ENCODE data around the gene C22orf39.

Gene C22orf39, protein sequence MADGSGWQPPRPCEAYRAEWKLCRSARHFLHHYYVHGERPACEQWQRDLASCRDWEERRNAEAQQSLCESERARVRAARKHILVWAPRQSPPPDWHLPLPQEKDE

DNA sequence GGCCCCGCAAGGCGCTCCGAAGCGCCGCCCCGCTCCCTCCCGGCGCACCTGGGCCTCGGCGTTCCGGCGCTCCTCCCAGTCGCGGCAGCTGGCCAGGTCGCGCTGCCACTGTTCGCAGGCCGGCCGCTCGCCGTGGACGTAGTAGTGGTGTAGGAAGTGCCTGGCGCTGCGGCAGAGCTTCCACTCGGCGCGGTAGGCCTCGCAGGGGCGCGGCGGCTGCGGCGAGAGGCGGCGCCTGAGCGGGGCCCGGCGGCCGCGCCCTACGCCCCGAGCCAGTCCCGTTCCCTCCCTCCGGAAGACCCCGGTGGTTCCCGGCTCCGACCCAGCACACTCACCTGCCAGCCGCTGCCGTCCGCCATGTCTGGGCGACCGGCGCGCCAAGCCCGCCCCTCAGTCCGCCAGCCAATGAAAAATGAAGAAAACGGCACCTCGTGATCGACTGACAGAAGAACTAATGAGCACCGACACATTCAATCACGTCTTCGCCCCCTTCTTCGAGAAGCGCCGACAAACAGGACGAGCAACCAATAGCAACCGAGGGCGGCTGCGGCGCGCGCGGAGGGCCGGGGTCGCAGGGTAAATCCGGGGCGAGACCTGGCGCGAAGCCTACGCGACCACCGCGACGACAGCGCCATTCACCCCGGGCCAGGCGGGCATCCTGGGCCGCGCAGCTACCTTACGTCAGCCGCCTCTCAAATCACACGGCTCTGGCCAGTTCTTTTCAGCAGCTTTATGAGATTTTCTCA, at the start of gene C22orf39:
TSS of gene C22orf39 (minus strand) at position 382 of the 746 bp plus-strand sequence. CDS start at position 359, 23 bp downstream.
- DNase-seq (ENCODE audit: insufficient read length, low spot score) (peak; percentile 96), FAIRE-seq (peak; percentile 31)

DNA sequence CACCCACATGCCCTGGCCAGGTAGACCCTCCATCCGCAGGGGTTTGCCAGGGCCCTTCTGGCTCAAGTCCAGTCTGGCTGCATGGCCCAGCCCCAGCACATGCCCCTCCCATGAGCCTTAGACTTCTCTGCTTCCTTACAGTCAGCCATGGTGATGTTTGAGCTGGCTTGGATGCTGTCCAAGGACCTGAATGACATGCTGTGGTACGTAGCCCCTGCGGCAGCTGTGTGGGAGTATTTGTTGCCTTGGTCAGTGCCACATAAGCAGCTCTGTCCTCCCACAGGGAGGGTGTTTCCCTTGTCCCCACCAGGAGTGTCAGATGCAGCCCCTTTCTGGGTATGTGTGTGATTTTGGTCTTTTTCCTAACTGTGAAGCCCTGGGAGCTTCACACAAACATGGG, 49.7 kb upstream of the C22orf39 start:
- FAIRE-seq (no peak), DNase-seq (ENCODE audit: insufficient read length, low spot score) (peak; percentile 27)

DNA sequence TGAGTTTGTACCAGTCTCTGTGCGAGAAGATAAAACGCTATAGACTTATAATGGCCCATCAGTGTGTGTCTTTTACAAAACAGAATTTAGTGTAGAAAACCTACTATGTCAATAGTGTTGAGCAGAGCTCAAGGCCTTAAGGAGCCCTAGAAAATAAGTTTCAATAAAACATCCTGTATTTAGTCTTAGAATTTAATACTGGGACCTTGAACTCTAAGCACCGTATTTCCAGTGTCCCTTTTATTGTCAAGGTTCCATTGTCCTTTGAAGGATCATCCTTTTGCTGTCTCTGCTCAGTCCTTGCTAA, 48.8 kb upstream of the C22orf39 start:
- no peak for DNase-seq (ENCODE audit: insufficient read length, low spot score)
- FAIRE-seq: no peak

DNA sequence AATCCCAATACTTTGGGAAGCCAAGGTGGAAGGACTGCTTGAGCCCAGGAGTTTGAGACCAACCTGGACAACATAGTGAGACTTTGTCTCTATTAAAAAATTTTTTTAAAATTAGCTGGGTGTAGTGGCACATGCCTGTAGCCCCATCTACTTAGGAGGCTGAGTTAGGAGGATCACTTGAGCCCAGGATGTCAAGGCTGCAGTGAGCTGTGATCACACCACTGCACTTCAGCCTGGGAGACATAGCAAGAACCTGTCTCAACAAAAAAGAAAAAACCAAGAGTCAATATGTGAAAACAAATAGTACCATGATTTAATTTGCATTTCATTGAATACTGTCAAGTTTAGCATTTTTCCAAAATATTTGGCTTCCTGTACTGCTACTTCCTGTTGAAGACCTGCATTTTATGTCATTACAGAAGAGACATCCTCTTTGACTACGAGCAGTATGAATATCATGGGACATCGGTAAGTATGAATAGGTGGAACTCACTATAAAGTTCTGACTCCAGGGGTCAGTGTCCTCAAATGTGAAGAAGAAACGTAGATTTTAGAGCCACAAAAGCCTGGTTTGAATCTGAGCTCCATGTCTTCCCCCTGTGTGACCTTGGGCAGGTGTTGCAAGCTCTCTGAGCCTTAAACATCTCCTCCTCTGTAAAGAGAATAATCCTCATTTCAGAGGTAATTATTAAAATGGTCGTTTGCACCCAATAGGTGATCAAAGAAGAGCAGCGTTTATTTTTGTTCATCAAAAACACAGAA, 48.2 kb upstream of the C22orf39 start:
- FAIRE-seq: no peak
- DNase-seq (ENCODE audit: insufficient read length, low spot score): no peak

DNA sequence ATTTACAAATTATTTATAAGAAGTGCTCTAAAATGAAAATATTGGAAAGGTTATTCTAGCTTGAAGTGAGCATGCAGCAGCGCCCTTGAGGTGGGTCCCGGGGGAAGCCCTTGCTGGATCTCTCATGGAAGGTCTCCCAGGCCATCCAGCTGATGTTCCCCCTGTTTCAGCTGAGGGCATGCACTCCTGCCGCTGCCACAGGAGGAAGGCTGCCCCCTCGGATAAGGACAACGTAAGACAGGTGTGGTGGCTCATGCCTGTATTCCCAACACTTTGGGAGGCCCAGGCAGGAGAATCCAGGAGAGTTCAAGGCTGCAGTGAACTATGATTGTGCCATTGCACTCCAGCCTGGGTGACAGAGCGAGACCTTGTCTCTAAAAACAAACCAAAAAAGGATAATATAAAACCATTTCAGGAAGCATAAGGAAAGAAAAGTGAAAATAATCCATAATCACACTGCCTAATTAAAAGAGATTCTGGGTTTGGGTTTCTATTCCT, 47.2 kb upstream of the C22orf39 start:
- no peak for FAIRE-seq
- no peak for DNase-seq (ENCODE audit: insufficient read length, low spot score)

DNA sequence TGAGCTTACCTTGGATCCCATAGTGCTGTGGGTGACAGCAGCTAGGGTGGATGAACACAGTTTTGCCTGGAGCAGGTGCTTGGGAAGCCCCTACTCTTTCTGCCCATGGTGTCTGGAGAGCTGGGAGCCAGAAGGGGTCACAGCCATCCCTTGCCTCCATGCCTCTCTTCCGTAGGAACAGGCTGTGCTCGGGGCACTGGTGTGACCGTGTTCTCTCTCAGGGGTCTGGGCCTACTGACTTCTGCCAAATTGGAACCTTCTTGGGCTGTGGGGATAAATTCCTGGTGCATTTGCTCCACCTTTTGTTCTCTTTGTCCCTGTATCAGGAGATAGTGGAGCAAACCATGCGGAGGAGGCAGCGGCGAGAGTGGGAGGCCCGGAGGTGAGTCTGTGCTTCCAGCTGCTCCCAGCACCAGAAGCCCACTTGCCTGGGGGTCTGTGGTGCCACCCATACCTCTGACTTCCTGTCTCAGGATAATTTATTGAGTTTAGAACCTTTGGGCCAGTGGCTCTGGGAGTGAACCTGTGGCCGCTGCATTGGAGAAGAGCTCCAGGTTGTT, 46.6 kb upstream of the C22orf39 start:
- no peak for FAIRE-seq
- DNase-seq (ENCODE audit: insufficient read length, low spot score): no peak

DNA sequence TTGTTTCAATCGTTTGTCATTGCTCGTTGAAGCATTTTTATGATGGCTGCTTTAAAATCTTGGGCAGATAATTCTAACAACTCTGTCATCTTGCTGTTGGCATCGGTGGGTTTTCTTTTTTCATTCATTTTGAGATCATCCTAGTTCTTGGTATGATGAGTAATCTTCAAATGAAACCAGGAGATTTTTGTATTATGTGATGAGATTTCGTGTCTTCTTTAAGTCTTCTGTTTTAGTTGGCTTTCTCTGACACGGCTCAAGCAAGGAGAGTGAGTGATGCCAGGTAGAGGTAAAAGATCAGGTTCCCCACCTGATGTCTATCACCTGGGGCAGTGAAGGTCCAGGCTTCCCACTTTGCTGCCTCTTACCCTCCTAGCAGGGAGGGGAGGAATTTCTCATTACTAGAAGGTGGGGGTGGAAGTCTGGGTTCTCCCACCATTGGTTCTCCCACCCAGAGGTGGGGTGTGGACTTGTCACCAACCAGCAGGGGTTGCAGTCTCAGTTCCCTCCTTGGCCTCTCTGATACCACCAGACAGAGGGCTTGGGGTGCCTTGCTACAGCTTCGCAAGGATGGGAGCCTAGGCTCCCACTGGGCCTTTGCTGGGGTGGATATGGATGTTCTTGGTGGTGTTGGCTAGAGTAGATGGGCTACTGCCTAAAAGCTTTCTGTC, 45.1 kb upstream of the C22orf39 start:
- FAIRE-seq: no peak
- no peak for DNase-seq (ENCODE audit: insufficient read length, low spot score)

DNA sequence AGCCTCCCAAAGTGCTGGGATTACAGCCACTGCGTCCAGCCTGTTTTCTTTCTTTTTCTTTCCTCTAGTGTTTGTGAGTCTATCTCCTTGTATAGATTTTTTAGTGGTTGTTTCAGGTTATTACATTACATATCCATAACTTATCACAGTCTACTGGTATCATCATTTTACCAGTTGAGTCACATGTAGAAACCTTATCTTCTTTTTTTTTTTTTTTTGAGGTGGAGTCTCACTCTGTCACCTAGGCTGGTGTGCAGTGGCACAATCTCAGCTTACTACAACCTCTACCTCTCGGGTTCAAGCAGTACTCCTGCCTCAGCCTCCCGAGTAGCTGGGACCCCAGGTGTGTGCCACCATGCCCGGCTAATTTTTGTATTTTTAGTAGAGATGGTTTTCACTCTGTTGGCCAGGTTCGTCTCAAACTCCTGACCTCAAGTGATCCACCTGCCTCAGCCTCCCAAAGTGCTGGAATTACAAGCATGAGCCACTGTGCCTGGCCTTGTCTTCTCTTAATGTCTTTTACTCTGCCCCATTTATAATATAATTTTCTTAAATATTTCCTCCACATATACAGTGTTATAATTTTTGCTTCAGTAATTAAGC, 43.2 kb upstream of the C22orf39 start:
- no peak for DNase-seq (ENCODE audit: insufficient read length, low spot score)
- no peak for FAIRE-seq

DNA sequence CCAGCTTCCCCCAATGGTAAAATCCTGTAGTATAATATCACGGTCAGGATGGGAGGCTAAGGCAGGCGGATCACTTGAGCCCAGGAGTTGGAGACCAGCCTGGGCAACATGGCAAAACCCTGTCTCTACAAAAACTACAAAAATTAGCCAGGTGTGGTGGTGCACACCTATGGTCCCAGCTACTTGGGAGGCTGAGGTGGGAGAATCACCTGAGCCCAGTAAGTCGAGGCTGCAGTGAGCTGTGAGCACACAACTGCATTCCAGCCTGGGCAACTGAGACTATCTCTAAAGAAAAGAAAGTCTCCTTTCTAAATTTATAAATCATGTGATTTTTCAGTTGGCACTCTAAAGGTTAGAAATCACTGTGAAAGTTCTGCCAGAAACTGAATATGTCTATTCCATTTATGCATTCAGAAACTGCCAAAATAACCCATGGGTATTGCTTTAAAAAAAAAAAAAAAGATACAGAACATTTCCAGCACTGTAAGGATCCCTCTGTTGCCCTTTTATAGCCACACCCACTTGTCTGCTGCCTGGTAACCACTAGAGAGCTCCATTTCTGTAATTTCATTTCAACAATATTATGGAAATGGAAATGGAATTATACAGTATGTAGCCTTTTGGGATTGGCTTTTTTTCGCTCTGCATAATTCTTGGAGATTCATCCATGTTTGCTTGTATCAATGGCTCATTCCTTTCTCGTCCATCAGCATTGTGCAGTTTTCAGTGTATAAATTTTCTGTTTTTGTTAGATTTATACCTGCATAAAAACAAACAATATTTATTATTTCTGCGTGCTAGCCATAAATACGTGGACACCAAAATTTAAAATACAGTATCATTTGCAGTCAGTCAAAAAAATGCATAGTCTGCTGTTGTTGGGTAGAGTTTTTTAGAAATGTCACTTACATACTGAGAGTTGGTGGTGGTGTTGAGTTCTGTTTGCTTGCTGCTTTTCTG, 41.7 kb upstream of the C22orf39 start:
- DNase-seq (ENCODE audit: insufficient read length, low spot score) (no peak), FAIRE-seq (no peak)

DNA sequence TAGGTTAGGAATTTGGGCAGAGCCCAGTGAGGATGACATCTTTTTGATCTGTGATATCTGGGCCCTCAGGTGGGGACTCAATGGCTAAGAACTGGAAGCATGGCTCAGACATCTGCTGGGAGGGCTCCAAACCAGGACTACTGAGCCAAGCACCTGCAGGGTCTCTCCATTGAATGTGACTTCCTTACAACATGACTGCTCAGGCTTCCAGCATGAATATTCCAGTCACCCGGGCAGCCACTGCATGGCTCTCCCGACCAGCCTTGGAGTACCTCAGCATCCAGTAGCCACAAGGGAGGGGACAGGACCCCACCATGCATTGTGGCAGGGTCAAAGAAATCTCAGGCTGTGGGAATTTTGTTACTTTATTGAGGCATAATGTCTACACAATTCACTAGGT, 40.8 kb upstream of the C22orf39 start:
- DNase-seq (ENCODE audit: insufficient read length, low spot score): no peak
- FAIRE-seq: no peak

DNA sequence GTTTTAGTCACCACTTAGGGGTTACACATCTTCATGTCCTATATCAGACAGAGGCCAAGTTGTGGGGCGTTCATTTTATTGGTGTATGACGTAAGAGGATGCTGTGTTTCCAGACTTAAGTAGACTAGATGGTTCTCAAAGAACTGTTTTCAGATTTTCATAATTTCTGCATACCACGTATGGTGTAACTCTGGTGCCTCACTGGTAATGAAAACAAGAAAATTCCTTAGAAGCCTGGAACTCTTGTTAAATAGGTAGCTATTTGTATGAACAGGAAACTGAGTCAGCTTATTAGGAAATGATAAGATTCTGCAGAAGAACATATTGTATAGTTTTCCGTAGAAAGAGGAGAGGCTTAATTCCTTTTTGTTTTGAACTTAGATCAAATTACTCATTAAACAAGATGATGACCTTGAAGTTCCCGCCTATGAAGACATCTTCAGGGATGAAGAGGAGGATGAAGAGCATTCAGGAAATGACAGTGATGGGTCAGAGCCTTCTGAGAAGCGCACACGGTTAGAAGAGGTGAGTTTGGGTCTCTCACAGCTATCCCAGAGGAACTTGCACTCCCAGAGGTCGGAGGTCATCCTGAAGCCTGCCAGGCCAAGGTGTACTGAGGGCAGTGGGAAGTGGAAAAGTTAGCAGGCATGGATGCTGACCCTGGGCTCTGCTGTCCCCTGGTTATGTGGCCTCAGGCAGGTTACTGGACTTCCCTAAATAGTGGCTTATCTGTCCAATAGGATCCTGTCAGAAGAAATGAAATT, 36.2 kb upstream of the C22orf39 start:
- no peak for DNase-seq (ENCODE audit: insufficient read length, low spot score)

DNA sequence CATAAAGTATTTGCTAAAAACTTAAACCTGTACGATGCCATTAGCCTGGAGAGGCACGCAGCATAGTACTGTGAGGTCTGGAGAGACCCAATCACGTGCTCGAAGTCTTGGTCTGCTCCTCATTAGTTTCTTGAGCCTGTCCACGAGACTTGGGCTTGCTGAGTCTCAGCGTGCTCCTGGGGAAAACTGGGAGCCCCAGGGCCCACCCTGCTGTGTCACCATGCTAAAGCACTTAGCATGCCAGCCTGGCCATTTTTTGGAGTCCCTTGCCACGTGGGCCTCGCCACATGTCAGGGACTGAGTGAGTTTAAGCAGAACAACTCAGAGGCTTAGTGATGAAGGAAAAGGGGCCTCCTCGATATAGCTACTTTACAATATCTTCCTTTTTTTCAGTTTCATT, 34.8 kb upstream of the C22orf39 start:
- FAIRE-seq: no peak
- DNase-seq (ENCODE audit: insufficient read length, low spot score): no peak

More for the DNA sequence above, 36.2 kb upstream of the C22orf39 start:
- no peak for FAIRE-seq

DNA sequence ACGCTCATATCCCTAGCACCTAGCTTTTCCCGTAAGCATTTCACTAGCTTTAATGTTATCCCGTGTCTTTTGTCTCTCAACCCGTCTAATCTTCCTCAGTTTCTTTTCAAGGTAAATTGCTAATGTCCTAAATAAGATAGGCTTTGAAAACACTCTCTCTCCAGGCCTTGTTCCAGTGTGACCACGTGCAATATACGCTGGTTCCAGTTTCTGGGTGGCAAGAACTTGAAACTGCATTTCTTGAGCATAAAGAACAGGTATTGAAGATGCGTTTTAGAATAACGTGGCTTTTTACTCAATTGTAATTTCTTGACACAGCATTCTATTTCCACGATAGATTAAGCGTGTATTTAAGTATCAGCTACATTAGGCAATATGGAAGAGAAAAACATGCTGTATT, 33.3 kb upstream of the C22orf39 start:
- FAIRE-seq (no peak), DNase-seq (ENCODE audit: insufficient read length, low spot score) (no peak)

DNA sequence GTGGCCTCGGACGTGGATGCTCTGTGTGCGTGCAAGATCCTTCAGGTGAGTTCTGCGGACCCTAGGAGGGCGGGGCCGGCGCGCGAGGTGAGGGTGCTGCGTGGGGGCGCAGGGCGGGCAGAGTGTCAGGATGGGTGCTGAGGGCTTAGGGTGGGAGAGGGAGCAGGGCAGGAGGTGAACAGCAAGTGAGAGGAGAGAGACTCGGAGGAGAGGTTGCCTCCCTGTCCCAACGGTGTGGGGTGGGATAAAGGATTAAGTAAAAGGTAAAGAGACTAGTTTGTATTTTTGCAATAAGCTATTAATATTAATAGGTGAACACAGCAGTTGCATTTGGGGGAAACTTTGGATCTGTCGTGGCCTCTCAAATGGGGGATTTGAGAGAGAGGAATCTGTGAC, 32.7 kb upstream of the C22orf39 start:
- no peak for DNase-seq (ENCODE audit: insufficient read length, low spot score)
- FAIRE-seq: no peak

DNA sequence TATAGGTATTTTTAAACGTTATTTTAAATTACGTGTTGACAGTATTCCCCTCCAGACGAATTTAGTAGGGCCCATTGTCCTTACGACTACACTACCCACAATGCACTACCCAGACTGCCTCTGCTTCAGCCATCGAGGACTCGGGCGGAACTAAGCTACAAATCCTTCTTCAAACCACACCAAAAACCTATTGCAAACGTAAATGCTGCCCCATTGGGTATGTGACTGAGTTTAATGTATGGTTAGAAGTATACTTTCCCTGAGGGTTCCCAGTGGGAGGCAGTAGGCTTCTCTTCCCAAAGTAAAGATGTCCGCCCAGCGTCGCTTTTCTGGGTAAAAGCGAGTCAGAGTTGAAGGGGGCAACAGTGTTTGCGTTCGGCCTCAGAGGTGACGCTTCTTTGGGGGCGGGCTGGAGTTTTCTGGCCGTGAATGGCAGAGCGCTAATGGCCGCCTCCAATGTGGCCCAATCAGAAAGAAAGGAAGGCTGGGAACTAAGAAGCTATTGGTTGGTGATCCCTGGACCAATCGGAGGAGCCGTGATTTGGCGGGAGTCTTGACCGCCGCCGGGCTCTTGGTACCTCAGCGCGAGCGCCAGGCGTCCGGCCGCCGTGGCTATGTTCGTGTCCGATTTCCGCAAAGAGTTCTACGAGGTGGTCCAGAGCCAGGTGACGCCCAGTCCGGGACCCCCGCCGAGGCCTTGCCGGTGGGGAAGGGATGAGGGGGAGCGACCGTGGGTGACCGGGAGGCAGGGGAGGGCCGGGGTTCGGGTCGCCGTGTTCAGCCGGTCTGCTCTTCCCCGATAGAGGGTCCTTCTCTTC, 32.1 kb upstream of the C22orf39 start, which contains the start of gene CDC45:
TSS of gene CDC45 (plus strand) at position 566 of the 818 bp plus-strand sequence. CDS start at position 615, 49 bp downstream.
- FAIRE-seq: peak; percentile 20
- peak; percentile 93 for DNase-seq (ENCODE audit: insufficient read length, low spot score)

DNA sequence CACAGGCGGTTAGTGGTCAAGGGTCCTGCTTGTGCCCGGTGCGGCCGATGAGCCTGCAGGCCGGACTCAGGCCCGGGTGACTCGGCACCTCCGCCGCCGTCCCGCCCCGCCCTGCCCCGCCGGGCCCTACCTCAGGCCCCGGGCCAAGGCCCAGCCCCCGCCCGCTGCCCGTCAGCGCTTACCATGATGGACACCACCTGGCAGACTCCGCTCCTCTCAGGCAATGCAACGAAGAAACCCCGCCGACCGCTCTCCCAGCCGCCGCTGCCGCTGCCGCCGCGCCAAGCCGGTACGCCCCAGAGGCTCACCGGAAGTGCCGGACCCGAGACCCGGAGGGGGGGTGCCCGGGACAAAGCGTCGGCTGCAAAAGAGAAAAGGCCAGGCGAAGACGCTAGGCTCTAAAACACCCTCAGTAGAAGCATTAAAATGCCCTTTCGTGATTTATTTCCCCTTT, 31.4 kb upstream of the C22orf39 start, which contains the start of gene UFD1:
TSS of gene UFD1 (minus strand) at position 293 of the 454 bp plus-strand sequence. CDS start at position 185, 108 bp downstream.
- no peak for FAIRE-seq

More for the DNA sequence above, 31.4 kb upstream of the C22orf39 start, which contains the start of gene UFD1:
- DNase-seq (ENCODE audit: insufficient read length, low spot score): peak; percentile 72
